H4 (cell line): Measurements from ENCODE around the gene ABHD17C. TPM values are rescaled to one million over a fixed set of nuclear protein-coding genes. Genes with fewer than 3 reads are reported as not detected.
A peak's percentile ranks its signal among the peaks of the same experiment; 100 is the strongest.
"Not testable (repeated sequence)": the region's sequence is repeated elsewhere in the genome, so short reads cannot be mapped to it uniquely, and the experiment has no call there.

Experiments
- DNase-seq: peaks from one replicate; pipeline ENCODE4 v3.0.0-alpha.2; 2015; ENCODE audit warnings: low spot score
- total RNA-seq: library from RNA; depleted of rRNA; stranded (reverse); fragments of >200 nt; shearing (Covaris generic); gene quantifications from 2 replicates; pipeline ENCODE4 v1.2.3, GENCODE V29; 2014

ABHD17C gene
- total RNA-seq, 1 experiment from 2014 or later = 3.5 TPM

DNA sequence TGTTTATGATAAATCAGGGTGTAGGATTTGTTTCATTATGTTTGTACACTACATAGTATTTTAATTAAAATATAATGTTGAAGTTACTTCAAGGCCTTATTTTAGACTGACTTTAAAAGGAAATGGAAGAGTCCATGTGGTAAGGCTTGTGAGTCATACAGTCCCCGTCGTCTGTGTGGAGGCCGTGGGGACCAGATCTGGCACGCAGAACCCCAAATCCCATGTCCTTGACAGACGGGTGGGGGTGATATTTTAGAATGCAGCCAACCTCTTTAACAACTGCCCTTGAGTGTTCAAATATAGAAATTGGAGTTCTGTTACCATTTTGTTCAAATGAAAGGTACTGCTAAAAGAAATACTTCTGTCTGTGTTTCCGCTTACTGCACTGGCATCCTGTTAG is 35.8 kb downstream of the ABHD17C start:
- DNase-seq = no peak

DNA sequence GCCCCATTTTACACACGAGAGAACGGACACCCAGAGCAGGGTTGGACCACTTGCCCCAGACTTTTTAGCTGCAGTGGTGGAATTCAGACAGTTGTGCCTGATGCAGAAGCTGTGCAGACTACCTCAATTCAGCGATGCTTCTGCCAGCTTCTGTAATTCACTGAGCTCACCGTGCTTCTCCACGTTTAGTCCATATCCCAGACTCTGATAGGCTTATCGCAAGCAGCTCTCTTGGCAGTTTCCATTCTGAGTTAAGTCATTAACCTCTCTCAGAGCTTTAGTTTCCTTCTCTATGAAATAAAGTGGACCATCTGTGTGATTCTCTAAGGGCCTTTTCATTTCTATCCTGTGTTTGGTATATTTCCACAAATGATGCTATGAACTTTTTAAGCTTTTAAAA is 37.1 kb downstream of the ABHD17C start:
- no peak for DNase-seq

DNA sequence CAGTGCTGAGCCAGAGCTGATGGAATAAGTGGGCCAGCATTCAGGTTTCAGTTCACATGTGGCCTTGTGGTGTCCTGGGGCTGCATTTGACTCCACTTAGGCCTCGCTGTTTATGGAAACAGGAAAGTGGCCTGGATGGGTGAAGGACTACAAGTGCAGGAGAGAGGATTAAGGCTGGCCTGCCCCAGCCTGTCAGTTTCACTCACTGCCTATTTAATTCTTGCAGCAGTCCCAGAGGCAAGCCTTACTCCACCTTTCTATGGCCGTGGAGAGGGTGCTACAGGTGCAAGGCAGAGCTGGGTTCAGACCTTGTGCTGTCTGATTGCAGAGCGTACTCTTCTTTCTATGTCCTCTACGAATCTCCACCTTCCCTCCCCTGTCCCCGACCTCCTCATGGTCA is 37.7 kb downstream of the ABHD17C start:
- DNase-seq = no peak

DNA sequence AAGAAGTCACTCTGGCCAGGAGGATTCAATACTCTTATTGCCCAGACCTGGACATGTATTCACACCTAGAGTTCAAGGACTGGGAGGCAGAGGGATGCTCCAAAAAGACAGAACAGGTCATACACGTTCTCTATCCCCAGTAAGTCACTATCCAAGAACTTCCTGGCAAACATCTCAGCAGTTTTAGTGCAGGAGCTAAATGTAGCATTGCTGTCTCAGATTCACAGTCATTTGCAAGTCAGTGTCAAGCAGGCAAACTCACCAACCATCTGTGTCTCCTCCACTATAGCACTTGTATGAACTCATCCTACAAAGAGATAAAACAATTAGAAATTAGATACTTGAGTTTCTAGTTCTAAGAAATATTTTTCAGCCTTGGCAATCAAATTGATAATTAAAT is 38.4 kb downstream of the ABHD17C start:
- DNase-seq = no peak

DNA sequence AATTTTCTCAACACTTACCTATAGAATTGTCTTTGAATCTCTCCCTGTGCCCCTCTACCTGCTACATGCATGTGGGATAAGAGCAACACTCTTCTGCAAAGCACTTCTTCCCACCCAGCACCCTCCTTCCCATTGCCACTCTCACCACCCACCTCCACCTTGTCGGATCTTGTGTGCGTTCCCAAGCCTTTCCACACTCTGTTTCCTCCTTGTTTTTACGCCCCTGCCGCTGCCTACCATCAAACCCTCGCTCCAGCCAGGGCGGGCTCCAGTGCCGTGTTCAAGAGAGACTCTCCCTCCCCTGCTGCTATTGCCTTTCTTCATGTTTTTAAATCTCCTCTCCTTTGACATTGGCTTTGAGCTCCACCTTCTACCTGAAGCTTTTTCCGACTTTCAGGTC is 40.2 kb downstream of the ABHD17C start:
- DNase-seq = no peak

DNA sequence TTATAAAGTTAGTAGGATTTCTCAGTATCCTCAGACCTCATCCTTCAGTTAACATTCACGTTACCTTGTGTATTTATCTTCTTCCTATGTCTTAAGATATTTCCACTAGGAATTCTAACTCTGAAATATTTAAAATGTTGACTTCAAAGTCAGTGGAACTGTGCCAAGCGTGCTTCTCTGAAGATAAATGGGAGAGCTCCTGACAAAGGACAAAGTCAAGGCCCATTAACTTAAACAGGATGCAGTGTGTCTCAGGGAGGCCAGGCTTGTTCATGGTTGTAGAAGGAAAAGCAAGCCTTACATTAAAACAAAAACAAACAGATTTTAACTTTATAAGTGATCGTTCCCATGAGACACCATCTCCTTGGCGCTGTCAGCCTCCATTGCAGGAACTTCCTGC is 41.5 kb downstream of the ABHD17C start:
- DNase-seq = no peak

- DNase-seq = no peak
These were observed 44.8 kb downstream of the ABHD17C start for GRCh38 chr15:80739919-80740318.

GRCh38 chr15:80742081-80742480 is 47.0 kb downstream of the ABHD17C start:
- no peak for DNase-seq

GRCh38 chr15:80743189-80743833 is 48.2 kb downstream of the ABHD17C start:
- DNase-seq = peak; percentile 49

- no peak for DNase-seq
These were observed 49.3 kb downstream of the ABHD17C start for GRCh38 chr15:80744415-80744814.

DNA sequence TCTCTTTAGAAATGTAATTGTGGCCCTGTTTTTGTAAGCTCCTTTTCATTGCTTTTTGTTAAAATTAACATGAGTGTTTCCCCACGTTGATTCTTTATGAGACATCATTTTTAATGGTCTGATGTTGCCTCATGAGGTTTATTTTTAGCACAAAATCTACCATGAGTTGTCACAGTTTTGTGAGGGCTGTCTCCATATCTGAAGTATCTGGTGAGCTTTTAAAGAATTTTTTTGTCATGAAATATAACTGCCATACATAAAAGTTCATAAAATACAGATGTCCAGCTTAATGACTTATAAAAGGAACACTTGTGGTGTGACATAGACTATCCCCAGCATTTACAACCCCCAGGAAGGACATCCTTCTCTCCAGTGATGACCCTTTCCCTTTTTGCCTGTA is 49.7 kb downstream of the ABHD17C start:
- no peak for DNase-seq

DNA sequence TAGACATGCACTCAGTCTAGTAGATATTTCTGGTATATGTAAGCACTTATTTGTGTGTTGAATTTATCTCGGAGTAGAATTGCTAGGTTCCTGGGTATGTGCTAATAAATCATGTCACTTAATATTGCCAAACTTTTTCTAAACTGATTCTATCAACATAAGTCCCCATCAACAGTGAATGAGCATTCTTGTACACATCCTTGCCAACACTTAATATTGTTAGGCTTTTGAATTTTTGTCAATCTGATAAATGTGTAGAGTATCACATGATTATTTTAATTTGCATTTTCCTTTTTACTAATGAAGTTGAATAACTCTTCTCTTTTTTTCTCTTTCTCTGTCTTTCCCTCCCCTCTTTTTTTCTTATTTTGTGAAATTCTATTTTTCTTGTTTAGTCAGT is 50.8 kb downstream of the ABHD17C start:
- no peak for DNase-seq

DNA sequence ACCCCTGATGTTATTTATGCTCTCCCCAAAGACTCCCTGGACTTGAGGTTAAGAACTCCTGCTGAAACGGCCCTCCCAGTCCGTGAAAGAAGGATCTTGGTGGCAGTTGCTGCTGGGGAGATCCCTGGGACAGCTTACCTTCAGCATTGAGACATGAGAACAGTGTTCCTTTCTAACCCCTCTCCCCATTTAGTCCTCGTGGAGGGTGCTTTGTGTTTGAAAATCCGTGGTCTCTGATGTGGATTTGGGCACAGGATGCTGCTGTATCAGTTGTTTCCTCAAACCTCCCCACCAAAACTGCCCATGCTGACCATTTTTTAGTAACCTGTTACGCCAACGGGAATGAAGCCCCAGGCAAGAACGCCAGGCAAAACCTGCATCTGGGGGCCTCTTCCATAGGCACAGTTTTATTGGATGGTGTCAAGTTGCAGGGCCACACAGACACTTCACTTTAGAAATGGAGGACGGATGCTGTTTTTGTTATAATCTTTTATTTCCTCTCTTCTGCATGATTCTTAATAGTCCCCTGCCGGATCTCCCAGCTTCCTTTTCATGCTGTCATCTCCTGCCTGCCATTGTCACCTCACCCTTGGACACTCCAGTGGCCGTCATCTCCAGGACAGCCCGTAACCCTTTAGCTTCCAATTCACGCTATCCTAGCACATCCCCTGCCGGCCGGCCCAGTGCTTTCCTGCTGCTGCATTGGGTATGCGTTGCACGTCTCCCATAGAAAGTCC is 52.4 kb downstream of the ABHD17C start:
- DNase-seq = no peak

DNA sequence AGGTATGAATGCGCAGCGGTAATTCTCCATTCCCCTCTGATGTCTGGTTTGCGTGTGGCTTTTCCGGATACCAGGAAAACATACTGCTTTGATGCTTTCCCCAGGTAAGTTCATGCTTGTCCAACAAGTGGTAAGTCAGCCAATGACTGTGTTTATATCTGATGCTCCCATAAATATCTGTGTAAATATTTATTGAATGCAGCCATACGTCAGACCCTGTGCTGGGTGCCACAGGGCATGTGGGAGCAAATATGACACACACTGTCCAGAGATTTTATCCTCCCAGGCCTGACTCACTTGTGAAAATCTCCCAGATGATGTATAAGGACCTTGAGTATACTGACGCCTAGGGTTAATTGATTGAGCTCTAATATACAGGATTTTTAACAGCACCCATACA is 54.5 kb downstream of the ABHD17C start:
- DNase-seq = no peak

- DNase-seq = no peak
These were observed 55.5 kb downstream of the ABHD17C start for GRCh38 chr15:80750575-80750974.

- no peak for DNase-seq
These were observed 57.1 kb downstream of the ABHD17C start for GRCh38 chr15:80752204-80752603.

- DNase-seq = no peak
These were observed 58.1 kb downstream of the ABHD17C start for GRCh38 chr15:80753161-80753560.

DNA sequence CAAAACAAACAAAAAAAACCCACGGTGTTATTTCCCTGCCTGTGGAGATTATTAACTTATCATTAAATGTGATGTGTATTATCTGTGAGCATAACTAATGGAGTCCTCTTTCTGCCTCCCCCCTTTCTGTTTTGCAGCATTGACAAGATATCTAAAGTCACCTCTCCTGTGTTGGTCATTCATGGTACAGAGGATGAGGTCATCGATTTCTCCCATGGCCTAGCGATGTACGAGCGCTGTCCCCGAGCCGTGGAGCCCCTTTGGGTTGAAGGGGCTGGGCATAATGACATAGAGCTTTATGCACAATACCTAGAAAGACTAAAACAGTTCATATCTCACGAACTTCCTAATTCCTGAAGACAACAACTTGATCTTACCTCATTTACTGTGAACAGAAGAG is 58.9 kb downstream of the ABHD17C start:
- no peak for DNase-seq

DNA sequence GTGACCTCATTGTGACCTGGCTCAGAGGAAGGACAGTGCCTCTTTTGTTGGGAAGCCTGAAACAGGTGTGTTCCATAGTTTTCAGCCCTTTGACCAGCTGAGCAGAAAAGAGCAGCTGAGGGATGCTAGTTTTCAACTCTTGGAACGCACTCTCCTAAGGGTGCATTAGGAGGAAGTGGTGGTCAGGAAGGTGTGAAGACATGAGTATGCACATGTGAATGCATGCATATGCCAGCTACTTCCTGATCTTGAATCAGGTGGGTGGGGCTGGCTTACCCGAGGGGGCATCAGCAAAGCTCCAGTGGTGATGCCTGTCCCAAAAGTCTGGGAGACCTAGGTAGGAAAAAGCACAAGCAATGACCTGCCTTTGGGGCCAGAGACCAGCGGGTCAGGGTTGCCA is 60.8 kb downstream of the ABHD17C start:
- no peak for DNase-seq

DNA sequence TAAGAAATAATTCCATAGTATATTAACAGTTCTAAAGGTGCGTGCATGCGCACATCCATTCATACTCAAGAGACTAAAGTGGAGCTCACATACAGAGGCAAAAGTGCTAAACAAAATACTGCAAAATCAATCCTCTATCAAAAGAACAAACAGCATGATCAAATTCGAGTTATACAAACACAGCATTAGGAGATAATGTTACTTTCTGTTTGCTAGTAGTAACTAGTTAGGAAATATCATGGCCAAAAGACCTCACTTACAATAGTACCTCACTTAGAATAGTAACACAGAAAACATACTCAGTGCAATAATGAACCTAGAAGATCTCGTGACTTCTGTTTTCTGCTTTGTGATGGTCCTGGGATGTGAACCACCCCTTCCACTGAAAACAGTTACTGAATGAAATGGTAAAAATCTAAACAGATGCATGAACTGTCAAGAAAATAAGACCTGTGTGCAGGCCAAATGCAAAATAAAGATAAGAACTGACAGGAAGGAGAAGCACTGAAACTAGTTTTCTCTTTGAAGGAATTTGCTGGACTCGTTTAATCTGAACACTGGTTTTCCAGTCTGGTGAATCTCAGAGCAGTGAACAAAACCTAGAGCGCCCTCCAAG is 63.1 kb downstream of the ABHD17C start:
- no peak for DNase-seq

GRCh38 chr15:80760960-80761359 is 65.8 kb downstream of the ABHD17C start:
- no peak for DNase-seq

DNA sequence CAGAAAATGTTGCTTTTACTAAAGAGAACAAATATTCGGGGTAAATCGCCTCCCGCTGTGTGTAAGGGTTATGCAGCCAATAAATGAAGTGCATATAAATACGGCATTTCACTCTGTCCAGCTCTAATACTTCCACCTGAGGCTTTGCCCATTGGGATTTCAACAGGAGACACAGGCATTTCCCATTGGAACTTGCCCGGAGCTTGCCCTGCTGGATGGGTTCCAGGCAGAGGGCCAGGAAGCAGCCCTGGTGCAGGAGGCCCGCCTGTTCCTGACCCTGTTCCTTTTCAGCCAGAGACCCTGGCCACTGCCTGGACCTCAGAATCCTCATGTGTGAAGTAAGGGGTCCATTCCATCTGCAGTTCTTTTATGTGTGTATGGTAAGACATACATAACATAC is 66.6 kb downstream of the ABHD17C start:
- no peak for DNase-seq

DNA sequence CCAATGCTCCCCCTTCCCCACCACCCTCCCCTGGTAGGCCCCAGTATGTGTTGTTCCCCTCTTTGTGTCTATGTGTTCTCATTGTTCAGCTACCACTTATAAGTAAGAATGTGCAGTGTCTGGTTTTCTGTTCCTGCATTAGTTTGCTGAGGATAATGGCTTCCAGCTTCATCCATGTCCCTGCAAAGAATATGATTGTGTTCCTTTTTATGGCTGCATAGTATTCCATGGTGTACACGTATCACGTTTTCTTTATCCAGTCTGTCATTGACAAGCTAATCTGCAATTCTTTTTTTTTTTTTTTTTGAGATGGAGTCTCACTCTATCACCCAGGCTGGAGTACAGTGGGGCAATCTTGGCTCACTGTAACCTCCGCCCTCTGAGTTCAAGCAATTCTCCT is 68.1 kb downstream of the ABHD17C start:
- not testable (repeated sequence) for DNase-seq
